WTC11 (cell line): ENCODE results near the gene CACNA1C. TPM values are rescaled to one million over a fixed set of nuclear protein-coding genes. Genes with fewer than 3 reads are reported as not detected.

Experiments used
- ATAC-seq: fragments of 200-7000 bp; cut with Tn5 transposase; 2 replicates; pipeline ENCODE4 v1.10.0; 2021; ENCODE audit warnings: mild to moderate bottlenecking, moderate library complexity
- CTCF ChIA-PET: fragments of 300-600 bp; sonication (Branson Sonifier 250); formaldehyde crosslinking; loops from one replicate; lab custom pipeline; 2021; ENCODE audit warnings: antibody characterized with exemption; lab: Charles Lee
- POLR2A ChIA-PET: fragments of 350-600 bp; sonication (Branson Sonifier 250); formaldehyde crosslinking; loops from one replicate; lab custom pipeline; 2021; ENCODE audit warnings: antibody characterized with exemption; lab: Charles Lee
- DNase-seq: peaks from one replicate; pipeline ENCODE4 v3.0.0; 2021; ENCODE audit warnings: low spot score
- H3K27ac Mint-ChIP-seq: 2 replicates; pipeline ENCODE4 v1.8.0; 2021; ENCODE audit warnings: mixed read lengths
- H3K27me3 Mint-ChIP-seq: 2 replicates; pipeline ENCODE4 v1.8.0; 2021; ENCODE audit warnings: low read depth, mild to moderate bottlenecking, moderate library complexity, mixed read lengths
- H3K36me3 Mint-ChIP-seq: 2 replicates; pipeline ENCODE4 v1.8.0; 2021; ENCODE audit warnings: mixed read lengths
- H3K4me1 Mint-ChIP-seq: 2 replicates; pipeline ENCODE4 v1.8.0; 2022; ENCODE audit warnings: mixed read lengths
- H3K4me3 Mint-ChIP-seq: 2 replicates; pipeline ENCODE4 v1.8.0; 2021; ENCODE audit warnings: mild to moderate bottlenecking, moderate library complexity, mixed read lengths
- H3K9me3 Mint-ChIP-seq: 2 replicates; pipeline ENCODE4 v1.8.0; 2021; ENCODE audit warnings: mixed read lengths
- CBFB ChIP-seq: sonication (generic); formaldehyde crosslinking; IDR thresholded peaks from 2 replicates; pipeline ENCODE4 v1.8.1; 2022; ENCODE audit warnings: mild to moderate bottlenecking, low read depth, missing genetic modification reagents
- CREB1 ChIP-seq: sonication (generic); formaldehyde crosslinking; IDR thresholded peaks from 2 replicates; pipeline ENCODE4 v1.8.0; 2023; ENCODE audit warnings: mild to moderate bottlenecking, missing genetic modification reagents
- ELF4 ChIP-seq: sonication (generic); formaldehyde crosslinking; IDR thresholded peaks from 2 replicates; pipeline ENCODE4 v1.8.1; 2022; ENCODE audit warnings: low read depth, mild to moderate bottlenecking, moderate library complexity, missing genetic modification reagents
- ETV6 ChIP-seq: sonication (generic); formaldehyde crosslinking; IDR thresholded peaks from 2 replicates; pipeline ENCODE4 v1.8.1; 2022; ENCODE audit warnings: mild to moderate bottlenecking, missing genetic modification reagents
- FOXJ3 ChIP-seq: sonication (generic); formaldehyde crosslinking; IDR thresholded peaks from 2 replicates; pipeline ENCODE4 v1.9.0; 2021; ENCODE audit warnings: missing genetic modification reagents, mild to moderate bottlenecking, borderline replicate concordance
- GTF2I ChIP-seq: fragments of 250-450 bp; sonication (Bioruptor Pico); conservative IDR thresholded peaks from 2 replicates; pipeline ENCODE4 v1.4.0; 2021; ENCODE audit warnings: mild to moderate bottlenecking
- MXD4 ChIP-seq: fragments of 250-450 bp; sonication (Bioruptor Pico); IDR thresholded peaks from 2 replicates; pipeline ENCODE4 v1.8.0; 2021; ENCODE audit warnings: mild to moderate bottlenecking, moderate library complexity, borderline replicate concordance
- MYBL2 ChIP-seq: sonication (generic); formaldehyde crosslinking; IDR thresholded peaks from 2 replicates; pipeline ENCODE4 v1.8.1; 2023; ENCODE audit warnings: mild to moderate bottlenecking, moderate library complexity, missing genetic modification reagents
- NFATC4 ChIP-seq: fragments of 250-450 bp; sonication (Bioruptor Pico); IDR thresholded peaks from 2 replicates; pipeline ENCODE4 v1.9.0; 2021; ENCODE audit warnings: mild to moderate bottlenecking
- NR1H2 ChIP-seq: sonication (generic); formaldehyde crosslinking; IDR thresholded peaks from 2 replicates; pipeline ENCODE4 v1.9.0; 2021; ENCODE audit warnings: mild to moderate bottlenecking, moderate library complexity, missing genetic modification reagents
- RORB ChIP-seq: fragments of 250-450 bp; sonication (Bioruptor Pico); IDR thresholded peaks from 2 replicates; pipeline ENCODE4 v1.9.0; 2021; ENCODE audit warnings: mild to moderate bottlenecking
- SP1 ChIP-seq: sonication (generic); formaldehyde crosslinking; conservative IDR thresholded peaks from 2 replicates; pipeline ENCODE4 v1.8.1; 2022; ENCODE audit warnings: missing genetic modification reagents
- TCF7 ChIP-seq: sonication (generic); formaldehyde crosslinking; IDR thresholded peaks from 2 replicates; pipeline ENCODE4 v1.8.0; 2022; ENCODE audit warnings: mild to moderate bottlenecking, low read depth, missing genetic modification reagents, moderate library complexity
- TEAD4 ChIP-seq: sonication (generic); formaldehyde crosslinking; IDR thresholded peaks from 2 replicates; pipeline ENCODE4 v1.8.0; 2022; ENCODE audit warnings: mild to moderate bottlenecking, missing genetic modification reagents
- TP53 ChIP-seq: sonication (generic); formaldehyde crosslinking; IDR thresholded peaks from 2 replicates; pipeline ENCODE4 v1.8.1; 2023; ENCODE audit warnings: mild to moderate bottlenecking, missing genetic modification reagents
- ZNF138 ChIP-seq: sonication (generic); formaldehyde crosslinking; conservative IDR thresholded peaks from 2 replicates; pipeline ENCODE4 v1.8.1; 2022; ENCODE audit warnings: mild to moderate bottlenecking, moderate library complexity, missing genetic modification reagents
- ZNF219 ChIP-seq: sonication (generic); formaldehyde crosslinking; IDR thresholded peaks from 2 replicates; pipeline ENCODE4 v1.8.0; 2023; ENCODE audit warnings: missing genetic modification reagents, mild to moderate bottlenecking, borderline replicate concordance
- ZNF263 ChIP-seq: sonication (generic); formaldehyde crosslinking; IDR thresholded peaks from 2 replicates; pipeline ENCODE4 v1.8.1; 2022; ENCODE audit warnings: low read depth, mild to moderate bottlenecking, moderate library complexity, missing genetic modification reagents
- total RNA-seq: library from RNA; stranded (reverse); gene quantifications from 3 replicates; pipeline ENCODE4 v1.2.3, GENCODE V29; 2021
- TF ChIP-seq, protein P1 (sequence below): sonication (generic); formaldehyde crosslinking; IDR thresholded peaks from 2 replicates; pipeline ENCODE4 v1.8.0; 2022; ENCODE audit warnings: missing genetic modification reagents
- TF ChIP-seq, protein P2 (sequence below): sonication (generic); formaldehyde crosslinking; conservative IDR thresholded peaks from 2 replicates; pipeline ENCODE4 v1.8.1; 2022; ENCODE audit warnings: mild to moderate bottlenecking, missing genetic modification reagents
- TF ChIP-seq, protein P3 (sequence below): sonication (generic); formaldehyde crosslinking; IDR thresholded peaks from 2 replicates; pipeline ENCODE4 v1.8.1; 2023; ENCODE audit warnings: mild to moderate bottlenecking, missing genetic modification reagents
- TF ChIP-seq, protein P4 (sequence below): fragments of 200-600 bp; IDR thresholded peaks from 2 replicates; pipeline ENCODE4 v1.8.0; 2022; ENCODE audit warnings: antibody characterized with exemption
- TF ChIP-seq, protein P5 (sequence below): fragments of 250-450 bp; sonication (Bioruptor Pico); IDR thresholded peaks from 2 replicates; pipeline ENCODE4 v1.9.0; 2021; ENCODE audit warnings: mild to moderate bottlenecking
- TF ChIP-seq, protein P6 (sequence below): fragments of 250-450 bp; sonication (Bioruptor Pico); IDR thresholded peaks from 2 replicates; pipeline ENCODE4 v1.8.0; 2021; ENCODE audit warnings: mild to moderate bottlenecking
- TF ChIP-seq, protein P7 (sequence below): sonication (generic); formaldehyde crosslinking; IDR thresholded peaks from 2 replicates; pipeline ENCODE4 v1.8.1; 2022; ENCODE audit warnings: mild to moderate bottlenecking, moderate library complexity, missing genetic modification reagents

The CACNA1C gene
- total RNA-seq, 1 experiment from 2014 or later, result 1.7 TPM

DNA sequence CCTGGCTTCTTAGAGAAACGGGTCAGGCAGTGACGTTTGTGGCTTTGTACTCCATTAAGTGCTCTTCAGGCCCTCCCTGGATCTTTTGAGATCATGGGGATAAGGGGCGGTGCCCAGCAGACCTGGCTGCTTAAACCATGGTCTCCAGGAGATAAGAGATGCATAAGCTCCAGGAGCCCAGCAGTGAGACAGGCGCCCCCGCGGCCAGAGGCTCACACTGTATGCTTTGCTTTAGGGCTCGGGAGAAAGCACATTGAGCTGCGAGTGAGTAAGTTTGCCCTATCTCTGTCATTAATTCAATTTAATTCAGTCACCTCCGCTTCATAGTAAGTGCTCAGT lies 359.5 kb downstream of the CACNA1C start (continued):
- TF ChIP-seq ZNF138 (CRISPR knock-in tag) (no peak), ZNF263 (CRISPR knock-in tag) (no peak), TCF7 (CRISPR knock-in tag) (no peak), GTF2I (CRISPR knock-in tag) (no peak), SP1 (CRISPR knock-in tag) (no peak), NR1H2 (CRISPR knock-in tag) (no peak), TEAD4 (no peak), RORB (CRISPR knock-in tag) (no peak)
- TF ChIP-seq, protein P1, sequence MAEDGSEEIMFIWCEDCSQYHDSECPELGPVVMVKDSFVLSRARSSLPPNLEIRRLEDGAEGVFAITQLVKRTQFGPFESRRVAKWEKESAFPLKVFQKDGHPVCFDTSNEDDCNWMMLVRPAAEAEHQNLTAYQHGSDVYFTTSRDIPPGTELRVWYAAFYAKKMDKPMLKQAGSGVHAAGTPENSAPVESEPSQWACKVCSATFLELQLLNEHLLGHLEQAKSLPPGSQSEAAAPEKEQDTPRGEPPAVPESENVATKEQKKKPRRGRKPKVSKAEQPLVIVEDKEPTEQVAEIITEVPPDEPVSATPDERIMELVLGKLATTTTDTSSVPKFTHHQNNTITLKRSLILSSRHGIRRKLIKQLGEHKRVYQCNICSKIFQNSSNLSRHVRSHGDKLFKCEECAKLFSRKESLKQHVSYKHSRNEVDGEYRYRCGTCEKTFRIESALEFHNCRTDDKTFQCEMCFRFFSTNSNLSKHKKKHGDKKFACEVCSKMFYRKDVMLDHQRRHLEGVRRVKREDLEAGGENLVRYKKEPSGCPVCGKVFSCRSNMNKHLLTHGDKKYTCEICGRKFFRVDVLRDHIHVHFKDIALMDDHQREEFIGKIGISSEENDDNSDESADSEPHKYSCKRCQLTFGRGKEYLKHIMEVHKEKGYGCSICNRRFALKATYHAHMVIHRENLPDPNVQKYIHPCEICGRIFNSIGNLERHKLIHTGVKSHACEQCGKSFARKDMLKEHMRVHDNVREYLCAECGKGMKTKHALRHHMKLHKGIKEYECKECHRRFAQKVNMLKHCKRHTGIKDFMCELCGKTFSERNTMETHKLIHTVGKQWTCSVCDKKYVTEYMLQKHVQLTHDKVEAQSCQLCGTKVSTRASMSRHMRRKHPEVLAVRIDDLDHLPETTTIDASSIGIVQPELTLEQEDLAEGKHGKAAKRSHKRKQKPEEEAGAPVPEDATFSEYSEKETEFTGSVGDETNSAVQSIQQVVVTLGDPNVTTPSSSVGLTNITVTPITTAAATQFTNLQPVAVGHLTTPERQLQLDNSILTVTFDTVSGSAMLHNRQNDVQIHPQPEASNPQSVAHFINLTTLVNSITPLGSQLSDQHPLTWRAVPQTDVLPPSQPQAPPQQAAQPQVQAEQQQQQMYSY (CRISPR knock-in tag), result no peak
- TF ChIP-seq, protein P2, sequence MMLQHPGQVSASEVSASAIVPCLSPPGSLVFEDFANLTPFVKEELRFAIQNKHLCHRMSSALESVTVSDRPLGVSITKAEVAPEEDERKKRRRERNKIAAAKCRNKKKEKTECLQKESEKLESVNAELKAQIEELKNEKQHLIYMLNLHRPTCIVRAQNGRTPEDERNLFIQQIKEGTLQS (CRISPR knock-in tag), result no peak
- TF ChIP-seq, all 79 proteins: peak for 0

DNA sequence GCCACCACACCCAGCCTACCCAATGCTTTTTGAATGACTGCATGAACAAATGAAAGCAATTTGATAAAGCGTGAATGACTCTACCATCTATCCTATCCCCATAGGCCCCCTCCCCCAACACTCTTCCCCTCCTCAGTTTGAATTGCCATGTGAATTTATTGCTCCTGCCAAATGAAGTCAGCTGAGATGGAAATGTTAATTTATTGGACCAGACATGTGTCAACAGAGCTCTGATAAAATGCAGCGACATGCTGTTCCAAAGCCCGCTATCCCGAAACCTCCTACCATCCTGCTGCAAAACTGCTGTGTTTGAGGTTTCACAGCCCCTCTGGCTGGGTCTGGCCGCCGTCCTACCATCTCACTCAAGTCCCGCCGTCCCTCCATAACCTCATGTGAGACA lies 360.5 kb downstream of the CACNA1C start:
- no peaks in the 10 kb centered on the region for H3K36me3 Mint-ChIP-seq
- H3K4me3 Mint-ChIP-seq, result no peak overlapping the region
- H3K27ac Mint-ChIP-seq, result no peak overlapping the region; the same call in 1 of the 2 replicates
- H3K27me3 Mint-ChIP-seq, result no peaks in the 10 kb centered on the region
- ATAC-seq, result no peak
- POLR2A ChIA-PET, result no interaction called here
- DNase-seq, result no peak
- H3K9me3 Mint-ChIP-seq, result no peaks in the 10 kb centered on the region
- TF ChIP-seq ZNF219, result no peak
- TF ChIP-seq CREB1 (CRISPR knock-in tag), result no peak
- no peak for TF ChIP-seq NFATC4 (CRISPR knock-in tag)
- H3K4me1 Mint-ChIP-seq, result peaks cover 47% of the 10 kb centered on the region
- CTCF ChIA-PET, result interaction anchor here (1.6 to 3.8 kb wide), 2 partner anchors 18 to 170 kb away, joined by 8 to 28 read pairs; no protein-coding TSS in a partner anchor

DNA sequence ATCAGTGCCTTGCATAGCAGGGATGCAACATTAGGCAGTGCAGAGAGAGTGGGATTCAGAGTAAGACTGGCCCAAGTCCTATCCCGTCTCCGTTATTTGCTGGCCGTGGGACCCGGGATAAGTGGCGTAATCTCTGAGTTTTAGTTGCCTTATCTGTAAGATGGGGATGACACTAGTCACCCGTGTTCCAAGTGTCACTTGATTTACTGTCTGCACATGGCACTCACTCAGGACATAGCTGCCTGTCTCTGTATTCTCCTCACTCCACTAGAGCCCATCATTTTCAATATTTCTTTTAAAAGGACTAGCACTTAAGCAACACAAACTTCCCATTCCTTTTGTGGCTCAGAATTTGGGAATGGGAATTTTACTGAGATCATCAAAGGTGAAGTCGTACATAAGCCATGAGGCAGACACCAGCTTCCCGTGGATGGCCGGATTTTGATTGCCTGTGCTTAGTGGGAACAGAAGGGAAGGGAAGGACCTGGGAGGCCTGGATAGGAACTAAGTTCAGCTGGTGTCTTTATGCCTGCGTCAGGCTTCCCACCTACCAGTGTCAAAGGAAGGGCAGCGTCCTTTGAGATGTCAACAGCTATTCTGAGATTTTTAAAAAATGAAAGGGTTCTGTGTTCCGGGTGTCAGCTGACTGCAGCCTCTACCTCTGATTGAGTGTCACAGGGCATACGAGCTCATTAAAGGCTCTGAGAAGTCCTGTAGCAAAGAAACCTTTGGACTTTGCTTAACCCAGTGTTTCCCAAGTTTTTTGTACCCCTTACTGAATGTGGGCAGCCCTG lies 361.4 kb downstream of the CACNA1C start:
- Mint-ChIP-seq H3K9me3 (no peaks in the 10 kb centered on the region), H3K4me1 (peaks cover 54% of the 10 kb centered on the region), H3K27ac (no peak overlapping the region), H3K36me3 (no peaks in the 10 kb centered on the region), H3K27me3 (no peaks in the 10 kb centered on the region), H3K4me3 (no peak overlapping the region)
- ATAC-seq (no peak), DNase-seq (no peak)
- ChIA-PET POLR2A (no interaction called here), CTCF (interaction anchor here (1.1 to 3.8 kb wide), 2 partner anchors 19 to 22 kb away, joined by 3 to 28 read pairs; no protein-coding TSS in a partner anchor)
- TF ChIP-seq, protein P3, sequence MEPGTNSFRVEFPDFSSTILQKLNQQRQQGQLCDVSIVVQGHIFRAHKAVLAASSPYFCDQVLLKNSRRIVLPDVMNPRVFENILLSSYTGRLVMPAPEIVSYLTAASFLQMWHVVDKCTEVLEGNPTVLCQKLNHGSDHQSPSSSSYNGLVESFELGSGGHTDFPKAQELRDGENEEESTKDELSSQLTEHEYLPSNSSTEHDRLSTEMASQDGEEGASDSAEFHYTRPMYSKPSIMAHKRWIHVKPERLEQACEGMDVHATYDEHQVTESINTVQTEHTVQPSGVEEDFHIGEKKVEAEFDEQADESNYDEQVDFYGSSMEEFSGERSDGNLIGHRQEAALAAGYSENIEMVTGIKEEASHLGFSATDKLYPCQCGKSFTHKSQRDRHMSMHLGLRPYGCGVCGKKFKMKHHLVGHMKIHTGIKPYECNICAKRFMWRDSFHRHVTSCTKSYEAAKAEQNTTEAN (CRISPR knock-in tag), result no peak
- TF ChIP-seq, protein P4, sequence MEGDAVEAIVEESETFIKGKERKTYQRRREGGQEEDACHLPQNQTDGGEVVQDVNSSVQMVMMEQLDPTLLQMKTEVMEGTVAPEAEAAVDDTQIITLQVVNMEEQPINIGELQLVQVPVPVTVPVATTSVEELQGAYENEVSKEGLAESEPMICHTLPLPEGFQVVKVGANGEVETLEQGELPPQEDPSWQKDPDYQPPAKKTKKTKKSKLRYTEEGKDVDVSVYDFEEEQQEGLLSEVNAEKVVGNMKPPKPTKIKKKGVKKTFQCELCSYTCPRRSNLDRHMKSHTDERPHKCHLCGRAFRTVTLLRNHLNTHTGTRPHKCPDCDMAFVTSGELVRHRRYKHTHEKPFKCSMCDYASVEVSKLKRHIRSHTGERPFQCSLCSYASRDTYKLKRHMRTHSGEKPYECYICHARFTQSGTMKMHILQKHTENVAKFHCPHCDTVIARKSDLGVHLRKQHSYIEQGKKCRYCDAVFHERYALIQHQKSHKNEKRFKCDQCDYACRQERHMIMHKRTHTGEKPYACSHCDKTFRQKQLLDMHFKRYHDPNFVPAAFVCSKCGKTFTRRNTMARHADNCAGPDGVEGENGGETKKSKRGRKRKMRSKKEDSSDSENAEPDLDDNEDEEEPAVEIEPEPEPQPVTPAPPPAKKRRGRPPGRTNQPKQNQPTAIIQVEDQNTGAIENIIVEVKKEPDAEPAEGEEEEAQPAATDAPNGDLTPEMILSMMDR, result no peak
- TF ChIP-seq ELF4 (CRISPR knock-in tag) (no peak), FOXJ3 (no peak), ZNF263 (CRISPR knock-in tag) (no peak), MYBL2 (CRISPR knock-in tag) (no peak), MXD4 (CRISPR knock-in tag) (no peak), CBFB (no peak), TP53 (no peak), ETV6 (CRISPR knock-in tag) (no peak)
- TF ChIP-seq, protein P5, sequence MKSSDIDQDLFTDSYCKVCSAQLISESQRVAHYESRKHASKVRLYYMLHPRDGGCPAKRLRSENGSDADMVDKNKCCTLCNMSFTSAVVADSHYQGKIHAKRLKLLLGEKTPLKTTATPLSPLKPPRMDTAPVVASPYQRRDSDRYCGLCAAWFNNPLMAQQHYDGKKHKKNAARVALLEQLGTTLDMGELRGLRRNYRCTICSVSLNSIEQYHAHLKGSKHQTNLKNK, result no peak
- TF ChIP-seq, protein P6, sequence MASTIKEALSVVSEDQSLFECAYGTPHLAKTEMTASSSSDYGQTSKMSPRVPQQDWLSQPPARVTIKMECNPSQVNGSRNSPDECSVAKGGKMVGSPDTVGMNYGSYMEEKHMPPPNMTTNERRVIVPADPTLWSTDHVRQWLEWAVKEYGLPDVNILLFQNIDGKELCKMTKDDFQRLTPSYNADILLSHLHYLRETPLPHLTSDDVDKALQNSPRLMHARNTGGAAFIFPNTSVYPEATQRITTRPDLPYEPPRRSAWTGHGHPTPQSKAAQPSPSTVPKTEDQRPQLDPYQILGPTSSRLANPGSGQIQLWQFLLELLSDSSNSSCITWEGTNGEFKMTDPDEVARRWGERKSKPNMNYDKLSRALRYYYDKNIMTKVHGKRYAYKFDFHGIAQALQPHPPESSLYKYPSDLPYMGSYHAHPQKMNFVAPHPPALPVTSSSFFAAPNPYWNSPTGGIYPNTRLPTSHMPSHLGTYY, result no peak
- TF ChIP-seq, protein P7, sequence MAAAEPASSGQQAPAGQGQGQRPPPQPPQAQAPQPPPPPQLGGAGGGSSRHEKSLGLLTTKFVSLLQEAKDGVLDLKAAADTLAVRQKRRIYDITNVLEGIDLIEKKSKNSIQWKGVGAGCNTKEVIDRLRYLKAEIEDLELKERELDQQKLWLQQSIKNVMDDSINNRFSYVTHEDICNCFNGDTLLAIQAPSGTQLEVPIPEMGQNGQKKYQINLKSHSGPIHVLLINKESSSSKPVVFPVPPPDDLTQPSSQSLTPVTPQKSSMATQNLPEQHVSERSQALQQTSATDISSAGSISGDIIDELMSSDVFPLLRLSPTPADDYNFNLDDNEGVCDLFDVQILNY (CRISPR knock-in tag), result no peak
